K562 (cell line): ENCODE measurements around the gene KRTAP4-8. TPM values are rescaled to one million over a fixed set of nuclear protein-coding genes. Genes with fewer than 3 reads are reported as not detected.

Experiments used
- ATAC-seq: fragments of 200-7000 bp; cut with Tn5 transposase; 3 replicates; pipeline ENCODE4 v1.9.1; 2020; ENCODE audit warnings: moderate library complexity
- BruUV-seq: library from RNA; stranded (reverse); fragments of 400-500 nt; replicated peaks from 2 replicates; lab custom pipeline; 2021; lab: Mats Ljungman, UMichigan
- CTCF ChIA-PET: fragments of 300-600 bp; formaldehyde crosslinking; extraction: SDS; loops from one replicate; lab custom pipeline; 2021; ENCODE audit warnings: low intra/inter-chr PET ratio; lab: Yijun Ruan, JAX
- POLR2A ChIA-PET: fragments of 300-600, 350-650 bp; sonication (Branson Sonifier 250); formaldehyde crosslinking; extraction: SDS; loops from one replicate; lab custom pipeline; 2021; ENCODE audit warnings: antibody characterized with exemption, inconsistent platforms; lab: Yijun Ruan, JAX
- DNase-seq, 4 experiments: peaks; one replicate each; pipeline versions ENCODE4 v3.0.0 to v3.0.0-alpha.2; 2011 to 2018; ENCODE audit warnings: low spot score in 3 of 4, mixed read lengths in 3 of 4; ENCODE audit errors: extremely low read depth in 1 of 4
- FAIRE-seq: peaks from 2 replicates; lab custom pipeline; 2011; peaks lifted over from hg19 to GRCh38; lab: Jason Lieb, UNC
- H2AFZ ChIP-seq: 2 replicates; pipeline ENCODE4 v1.6.0; 2011; ENCODE audit warnings: low read depth, low read length, control low read depth, inconsistent platforms
- H3K27ac ChIP-seq: fragments of 200-600 bp; 3 replicates; pipeline ENCODE4 v1.8.0; 2011; ENCODE audit warnings: low read depth, mild to moderate bottlenecking, control low read depth, inconsistent platforms, low read length, moderate library complexity, mixed read lengths; ENCODE audit errors: extremely low read depth
- H3K27me3 ChIP-seq, 2 experiments: fragments of 300-600 bp in 1 of 2; 2 replicates in 1 of 2; 3 replicates in 1 of 2; pipeline versions ENCODE4 v1.6.0 to v1.8.0; 2011; ENCODE audit warnings: inconsistent platforms in 2 of 2, low read length in 2 of 2, mild to moderate bottlenecking in 1 of 2, mixed read lengths in 1 of 2, moderate library complexity in 1 of 2; ENCODE audit not compliant: control insufficient read depth in 2 of 2, insufficient read depth in 2 of 2
- H3K36me3 ChIP-seq: fragments of 300-600 bp; 3 replicates; pipeline ENCODE4 v1.8.0; 2011; ENCODE audit warnings: mild to moderate bottlenecking, low read length, inconsistent platforms; ENCODE audit not compliant: control insufficient read depth, insufficient read depth
- H3K4me1 ChIP-seq, 2 experiments: fragments of 200-600 bp in 1 of 2; replicated peaks in 1 of 2; 2 replicates in 1 of 2; 3 replicates in 1 of 2; pipeline versions ENCODE4 v1.5.1 to v1.8.0; 2011; ENCODE audit warnings: inconsistent platforms in 2 of 2, low read length in 2 of 2, mild to moderate bottlenecking in 1 of 2, mixed read lengths in 1 of 2, moderate library complexity in 1 of 2; ENCODE audit not compliant: control insufficient read depth in 2 of 2, insufficient read depth in 2 of 2
- H3K4me2 ChIP-seq: 2 replicates; pipeline ENCODE4 v1.6.1; 2011; ENCODE audit warnings: low read length, control low read depth, inconsistent platforms, mixed read lengths; ENCODE audit not compliant: insufficient read depth
- H3K4me3 ChIP-seq: fragments of 200-600 bp; sonication (generic), shearing (Covaris generic); 2 replicates; pipeline ENCODE4 v1.5.1; 2016; ENCODE audit warnings: control low read depth, inconsistent platforms
- H3K79me2 ChIP-seq: fragments of 200-600 bp; 3 replicates; pipeline ENCODE4 v1.8.0; 2011; ENCODE audit warnings: low read length, inconsistent platforms; ENCODE audit not compliant: control insufficient read depth, insufficient read depth
- H3K9ac ChIP-seq, 2 experiments: 2 replicates each; pipeline versions ENCODE4 v1.6.0 to v1.6.1; 2011; ENCODE audit warnings: low read depth in 2 of 2, low read length in 2 of 2, control low read depth in 1 of 2, inconsistent platforms in 1 of 2, mild to moderate bottlenecking in 1 of 2, mixed read lengths in 1 of 2; ENCODE audit not compliant: insufficient read depth in 1 of 2
- H3K9me1 ChIP-seq: one replicate; pipeline ENCODE4 v1.6.0; 2011; ENCODE audit warnings: inconsistent platforms, mild to moderate bottlenecking, low read length, moderate library complexity; ENCODE audit not compliant: control insufficient read depth, insufficient read depth
- H3K9me3 ChIP-seq: replicated peaks from 2 replicates; pipeline ENCODE4 v1.5.1; 2011; ENCODE audit warnings: low read depth, low read length, inconsistent platforms; ENCODE audit not compliant: control insufficient read depth, insufficient read depth
- H4K20me1 ChIP-seq: replicated peaks from 2 replicates; pipeline ENCODE4 v1.6.1; 2011; ENCODE audit warnings: low read length, inconsistent platforms, mixed read lengths; ENCODE audit not compliant: control insufficient read depth, insufficient read depth
- BRD9 ChIP-seq: fragments of 450-650 bp; IDR thresholded peaks from 2 replicates; pipeline ENCODE4 v1.6.1; 2018; ENCODE audit warnings: low read depth; ENCODE audit not compliant: partially characterized antibody
- CTBP1 ChIP-seq: fragments of 450-650 bp; IDR thresholded peaks from 2 replicates; pipeline ENCODE4 v1.6.1; 2016; ENCODE audit warnings: borderline replicate concordance
- MIER1 ChIP-seq: fragments of 450-650 bp; IDR thresholded peaks from 2 replicates; pipeline ENCODE4 v1.6.1; 2016; ENCODE audit warnings: antibody characterized with exemption, mild to moderate bottlenecking, low read depth
- NELFE ChIP-seq: IDR thresholded peaks from 2 replicates; pipeline ENCODE4 v1.6.1; 2011; ENCODE audit warnings: mild to moderate bottlenecking; ENCODE audit not compliant: insufficient read depth, insufficient read length
- RBM14 ChIP-seq: fragments of 200-400 bp; formaldehyde crosslinking; IDR thresholded peaks from 2 replicates; pipeline ENCODE4 v1.6.1; 2018; ENCODE audit warnings: low read depth, mild to moderate bottlenecking, low read length, moderate library complexity, borderline replicate concordance; ENCODE audit not compliant: insufficient read depth
- SAP30 ChIP-seq: fragments of 200-600 bp; sonication (generic); IDR thresholded peaks from 2 replicates; pipeline ENCODE4 v1.6.1; 2012; ENCODE audit warnings: borderline replicate concordance, low read depth, mild to moderate bottlenecking, moderate library complexity, low read length, control low read depth, inconsistent platforms; ENCODE audit not compliant: insufficient read depth, poor library complexity, severe bottlenecking
- SIN3A ChIP-seq, 2 experiments: fragments of 150-350 bp in 1 of 2; IDR thresholded peaks; 2 replicates each; pipeline ENCODE4 v1.6.1; 2011 to 2016; ENCODE audit warnings: borderline replicate concordance in 2 of 2, low read depth in 2 of 2, low read length in 2 of 2, mild to moderate bottlenecking in 2 of 2, moderate library complexity in 2 of 2; ENCODE audit not compliant: control insufficient read depth in 1 of 2
- ZBTB40 ChIP-seq, 2 experiments: fragments of 450-650 bp in 1 of 2; sonication (generic) in 1 of 2; formaldehyde crosslinking in 1 of 2; IDR thresholded peaks; 2 replicates each; pipeline versions ENCODE4 v1.7.1 to v1.9.0; 2016 to 2022; ENCODE audit warnings: inconsistent platforms in 1 of 2, mild to moderate bottlenecking in 1 of 2, missing genetic modification reagents in 1 of 2
- ZNF263 ChIP-seq: sonication (generic); formaldehyde crosslinking; IDR thresholded peaks from 2 replicates; pipeline ENCODE4 v1.8.0; 2022; ENCODE audit warnings: mild to moderate bottlenecking, missing genetic modification reagents, borderline replicate concordance
- ZNF311 ChIP-seq: fragments of 250-450 bp; sonication (Bioruptor Pico); IDR thresholded peaks from 2 replicates; pipeline ENCODE4 v1.4.0; 2020; ENCODE audit warnings: mild to moderate bottlenecking, moderate library complexity
- WGBS: fragments of 100-300 bp; shearing (Covaris generic); methylation state at CpG from one replicate; pipeline ENCODE4 v1.1.6; 2016; ENCODE audit warnings: low coverage, mixed read lengths; ENCODE audit not compliant: insufficient coverage; ENCODE audit errors: missing lambda C conversion rate; 5-methylcytosine and 5-hydroxymethylcytosine counted together
- in situ Hi-C: fragments of 300-500 bp; cut with MboI; formaldehyde crosslinking; loops from 4 replicates; pipeline ENCODE4 v1.15.0; 2018; ENCODE audit warnings: inconsistent platforms, mixed read lengths
- intact Hi-C: fragments of 100-400 bp; cut with micrococcal nuclease; formaldehyde crosslinking; loops from 2 replicates; pipeline ENCODE4 v1.14.2; 2022
- polyA plus RNA-seq, 8 experiments: library from polyadenylated mRNA; depleted of rRNA in 4 of 8; stranded (reverse) in 5 of 8; unstranded in 3 of 8; fragments of >200 nt; fragmentation: Nextera tagmentation in 2 of 8; fragmentation: Illumina TruSeq in 1 of 8; extraction: Ambion mirVana in 2 of 8; extraction: Trizol in 1 of 8; gene quantifications; 2 replicates each; pipeline versions ENCODE4 v1.2.1 to v1.2.3, GENCODE V29; 2011 to 2014; ENCODE audit warnings: inconsistent platforms in 1 of 8, missing spikeins in 1 of 8
- total RNA-seq, 7 experiments: library from RNA; depleted of rRNA in 6 of 7; stranded (reverse); fragments of >200 nt in 6 of 7; fragmentation: Illumina TruSeq in 2 of 7; extraction: Trizol in 2 of 7; gene quantifications; 2 replicates each; pipeline versions ENCODE4 v1.2.1 to v1.2.3, GENCODE V29; 2011 to 2021; ENCODE audit warnings: low replicate concordance in 1 of 7

KRTAP4-8 gene
- total and polyA plus RNA-seq, 9 of the 15 experiments (the other 6 are each of a cell fraction or from before 2014, with no cell fraction given) = not detected

- BruUV-seq = no TSS peak
- no peaks in the 10 kb centered on the region for H3K4me1 ChIP-seq
- WGBS = 0% methylated on average over 2 of the region's 2 CpGs
- H2AFZ ChIP-seq = no peak overlapping the region
- intact Hi-C loops (no loop called here), in situ Hi-C loops (no loop called here)
- no peaks in the 10 kb centered on the region for H4K20me1 ChIP-seq
- DNase-seq (no peak), FAIRE-seq (no peak), ATAC-seq (no peak)
- no peak overlapping the region for H3K27ac ChIP-seq
- no peaks in the 10 kb centered on the region for H3K9me1 ChIP-seq
- CTCF ChIA-PET = no interaction called here
- no peaks in the 10 kb centered on the region for H3K9me3 ChIP-seq
- no peaks in the 10 kb centered on the region for H3K79me2 ChIP-seq
- no peak overlapping the region for H3K4me3 ChIP-seq
- POLR2A ChIA-PET = interaction anchor here (0.7 kb wide), 1 partner anchor 118 kb away, joined by 3 read pairs; no protein-coding TSS in a partner anchor
- H3K27me3 ChIP-seq = no peaks in the 10 kb centered on the region
- no peak overlapping the region for H3K4me2 ChIP-seq
- no peak overlapping the region for H3K9ac ChIP-seq
- no peaks in the 10 kb centered on the region for H3K36me3 ChIP-seq
- TF ChIP-seq ZBTB40 (IDR thresholded peaks at IDR 0.05) (no peak), ZBTB40 (CRISPR knock-in tag; IDR thresholded peaks at IDR 0.05) (no peak), NELFE (no peak), CTBP1 (no peak), SIN3A (IDR thresholded peaks at IDR 0.05; ENCODE audit: borderline replicate concordance in 2 of 2, control insufficient read depth in 1 of 2, low read depth in 2 of 2, low read length in 2 of 2) (no peak), BRD9 (no peak), SAP30 (no peak), MIER1 (no peak), RBM14 (no peak), ZNF311 (CRISPR knock-in tag) (no peak), ZNF263 (no peak)
These were observed 36.2 kb upstream of the KRTAP4-8 start for GRCh38 chr17:41133880-41134735.
